Uterus (tissue), 2 donors: Measurements from ENCODE around the gene DCC.

ENCODE experiments used
- CTCF ChIP-seq, 4 experiments: fragments of 200-600 bp in 2 of 4; fragments of 450-650 bp in 2 of 4; sonication (generic) in 2 of 4; IDR thresholded peaks; one replicate each; pipeline ENCODE4 v1.5.1; 2016 to 2019; ENCODE audit warnings: antibody characterized with exemption in 4 of 4, mild to moderate bottlenecking in 2 of 4, moderate library complexity in 1 of 4
- POLR2A ChIP-seq, 2 donors: fragments of 450-650 bp; IDR thresholded peaks; one replicate each; pipeline ENCODE4 v1.6.1; 2016; ENCODE audit warnings: antibody characterized with exemption in 2 of 2, mild to moderate bottlenecking in 1 of 2, moderate library complexity in 1 of 2

- TF ChIP-seq CTCF (IDR thresholded peaks at IDR 0.05) (no peak), POLR2A (IDR thresholded peaks at IDR 0.05) (no peak)
Observed at GRCh38 chr18:52933356-52933755, 593.4 kb downstream of the DCC start.
